Calu3 (cell line): Measurements from ENCODE around the gene GFOD1. TPM values are rescaled to one million over a fixed set of nuclear protein-coding genes. Genes with fewer than 3 reads are reported as not detected.
"Not testable (repeated sequence)": the region's sequence is repeated elsewhere in the genome, so short reads cannot be mapped to it uniquely, and the experiment has no call there.

Experiments
- BruUV-seq: library from RNA; stranded (reverse); fragments of 400-500 nt; replicated peaks from 2 replicates; lab custom pipeline; 2021; lab: Mats Ljungman, UMichigan
- CTCF ChIA-PET: fragments of 300-600 bp; sonication (Branson Sonifier 250); formaldehyde crosslinking; loops from one replicate; lab custom pipeline; 2022; ENCODE audit warnings: antibody characterized with exemption; lab: Charles Lee
- DNase-seq: peaks from one replicate; pipeline ENCODE4 v3.0.0; 2022
- H3K27ac Mint-ChIP-seq: one replicate; pipeline ENCODE4 v1.8.0; 2022; ENCODE audit warnings: mixed read lengths; ENCODE audit not compliant: unreplicated experiment
- H3K27me3 Mint-ChIP-seq: one replicate; pipeline ENCODE4 v1.8.0; 2022; ENCODE audit warnings: mixed read lengths; ENCODE audit not compliant: unreplicated experiment
- H3K36me3 Mint-ChIP-seq: one replicate; pipeline ENCODE4 v1.8.0; 2022; ENCODE audit warnings: mild to moderate bottlenecking, moderate library complexity, mixed read lengths; ENCODE audit not compliant: insufficient read depth, unreplicated experiment
- H3K4me1 Mint-ChIP-seq: one replicate; pipeline ENCODE4 v1.8.0; 2022; ENCODE audit warnings: mild to moderate bottlenecking, low read depth, mixed read lengths; ENCODE audit not compliant: unreplicated experiment
- H3K4me3 Mint-ChIP-seq: one replicate; pipeline ENCODE4 v1.8.0; 2022; ENCODE audit warnings: mild to moderate bottlenecking, low read depth, moderate library complexity, mixed read lengths; ENCODE audit not compliant: unreplicated experiment
- H3K9me3 Mint-ChIP-seq: one replicate; pipeline ENCODE4 v1.8.0; 2022; ENCODE audit warnings: low read depth, mixed read lengths; ENCODE audit not compliant: unreplicated experiment
- intact Hi-C: fragments of 100-400 bp; cut with micrococcal nuclease; formaldehyde crosslinking; loops from one replicate; pipeline ENCODE4 v1.10.0; 2022; ENCODE audit not compliant: unreplicated experiment
- total RNA-seq: library from RNA; stranded (reverse); gene quantifications from 2 replicates; pipeline ENCODE4 v1.2.3, GENCODE V29; 2022
- TF ChIP-seq, protein P1 (sequence below): fragments of 200-600 bp; IDR thresholded peaks from one replicate; pipeline ENCODE4 v1.8.0; 2022; ENCODE audit warnings: antibody characterized with exemption; ENCODE audit not compliant: unreplicated experiment

GFOD1 gene
- total RNA-seq, 1 experiment from 2014 or later = 9.5 TPM

DNA sequence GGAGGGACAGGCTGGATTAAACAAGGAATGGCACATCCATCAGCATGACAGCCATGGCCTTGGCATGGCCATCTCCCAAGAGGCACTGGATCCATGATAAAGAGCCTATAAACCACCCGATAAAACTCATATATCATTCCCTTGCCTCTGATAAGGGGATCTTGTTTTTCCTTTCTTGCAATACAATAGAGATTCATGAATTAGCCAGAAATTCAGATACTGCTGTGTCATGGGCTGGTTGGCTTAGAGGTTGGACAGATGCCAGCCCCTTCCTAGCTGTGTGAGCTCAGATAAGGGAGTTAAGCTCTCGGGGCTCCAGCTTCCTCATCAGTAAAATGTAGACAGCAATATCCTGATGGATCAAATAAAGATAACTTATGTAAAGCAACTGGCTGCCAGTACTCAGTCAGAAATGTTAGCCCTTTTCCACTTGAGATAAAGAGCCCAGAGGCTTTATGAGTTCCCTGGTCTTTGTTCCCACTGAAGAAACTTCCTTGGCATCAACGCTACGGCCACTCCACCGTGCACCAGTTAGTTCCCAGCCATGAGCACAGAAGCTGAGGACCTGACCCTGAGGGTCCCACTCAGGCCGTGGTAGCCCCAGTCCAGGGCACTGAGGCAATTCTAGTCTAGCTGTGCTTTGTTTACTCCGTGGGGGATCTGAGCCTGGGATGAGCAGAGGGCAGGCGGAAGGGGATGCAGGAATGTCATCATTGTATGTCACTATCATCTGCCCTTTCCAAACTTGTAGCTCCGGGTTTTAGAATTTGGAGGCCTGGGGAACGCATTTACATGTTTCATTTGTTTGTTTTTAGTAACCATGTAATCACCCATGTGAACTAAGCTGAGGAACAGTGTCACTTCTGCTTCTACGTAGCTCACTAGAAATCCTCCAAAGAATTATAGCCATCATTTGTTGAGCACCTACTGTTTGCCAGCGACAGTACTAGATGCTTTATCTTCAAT lies 91.8 kb downstream of the GFOD1 start:
- TF ChIP-seq, protein P1, sequence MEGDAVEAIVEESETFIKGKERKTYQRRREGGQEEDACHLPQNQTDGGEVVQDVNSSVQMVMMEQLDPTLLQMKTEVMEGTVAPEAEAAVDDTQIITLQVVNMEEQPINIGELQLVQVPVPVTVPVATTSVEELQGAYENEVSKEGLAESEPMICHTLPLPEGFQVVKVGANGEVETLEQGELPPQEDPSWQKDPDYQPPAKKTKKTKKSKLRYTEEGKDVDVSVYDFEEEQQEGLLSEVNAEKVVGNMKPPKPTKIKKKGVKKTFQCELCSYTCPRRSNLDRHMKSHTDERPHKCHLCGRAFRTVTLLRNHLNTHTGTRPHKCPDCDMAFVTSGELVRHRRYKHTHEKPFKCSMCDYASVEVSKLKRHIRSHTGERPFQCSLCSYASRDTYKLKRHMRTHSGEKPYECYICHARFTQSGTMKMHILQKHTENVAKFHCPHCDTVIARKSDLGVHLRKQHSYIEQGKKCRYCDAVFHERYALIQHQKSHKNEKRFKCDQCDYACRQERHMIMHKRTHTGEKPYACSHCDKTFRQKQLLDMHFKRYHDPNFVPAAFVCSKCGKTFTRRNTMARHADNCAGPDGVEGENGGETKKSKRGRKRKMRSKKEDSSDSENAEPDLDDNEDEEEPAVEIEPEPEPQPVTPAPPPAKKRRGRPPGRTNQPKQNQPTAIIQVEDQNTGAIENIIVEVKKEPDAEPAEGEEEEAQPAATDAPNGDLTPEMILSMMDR = no peak
- no peaks in the 10 kb centered on the region for H3K9me3 Mint-ChIP-seq
- intact Hi-C loops = loop anchor here (5.0 kb wide), 2 partner anchors 87 to 177 kb away; partner anchors contain the start of gene SIRT5
- peak; percentile 69 for DNase-seq
- CTCF ChIA-PET = interaction anchor here (0.7 to 2.1 kb wide), 3 partner anchors 12 to 78 kb away, joined by 3 to 8 read pairs (median 3); no protein-coding TSS in a partner anchor
- H3K4me3 Mint-ChIP-seq = no peak overlapping the region
- peaks cover 33% of the 10 kb centered on the region for H3K4me1 Mint-ChIP-seq
- H3K36me3 Mint-ChIP-seq = peaks cover 10% of the 10 kb centered on the region
- H3K27me3 Mint-ChIP-seq = no peaks in the 10 kb centered on the region
- BruUV-seq = no TSS peak
- peak overlapping the region; percentile 74 for H3K27ac Mint-ChIP-seq

DNA sequence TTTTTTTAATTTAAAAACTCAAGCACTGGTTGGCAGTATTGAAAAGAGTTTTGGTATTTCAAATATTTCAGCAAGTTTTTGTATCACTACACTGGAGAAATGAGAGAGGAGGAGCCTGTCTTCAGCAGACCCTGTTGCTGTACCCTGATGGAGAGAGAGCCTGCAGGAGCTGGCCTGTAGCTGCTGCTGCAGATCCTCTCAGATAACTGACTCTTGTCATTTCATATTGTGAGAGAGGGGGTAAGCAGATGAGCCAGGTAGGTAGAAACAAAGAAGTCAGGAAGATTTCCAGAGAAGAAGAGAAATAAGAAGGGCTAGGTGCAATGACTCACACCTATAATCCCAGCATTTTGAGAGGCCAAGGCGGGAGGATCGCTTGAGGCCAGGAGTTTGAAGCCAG lies 94.9 kb downstream of the GFOD1 start:
- no peak for DNase-seq
- CTCF ChIA-PET = no interaction called here
- Mint-ChIP-seq H3K27ac (no peak overlapping the region), H3K4me3 (no peak overlapping the region), H3K27me3 (no peaks in the 10 kb centered on the region), H3K9me3 (no peaks in the 10 kb centered on the region), H3K36me3 (no peaks in the 10 kb centered on the region), H3K4me1 (peaks cover 20% of the 10 kb centered on the region)
- BruUV-seq = no TSS peak
- intact Hi-C loops = no loop called here
- TF ChIP-seq, protein P1 = no peak

- no peak for DNase-seq
- Mint-ChIP-seq H3K9me3 (no peaks in the 10 kb centered on the region), H3K27ac (no peak overlapping the region), H3K4me3 (no peak overlapping the region), H3K27me3 (no peaks in the 10 kb centered on the region), H3K36me3 (no peaks in the 10 kb centered on the region), H3K4me1 (peaks cover 17% of the 10 kb centered on the region)
- TF ChIP-seq, protein P1 = no peak
- CTCF ChIA-PET = interaction anchor here (0.7 kb wide), 1 partner anchor 72 kb away, joined by 5 read pairs; no protein-coding TSS in a partner anchor
- intact Hi-C loops = no loop called here
- BruUV-seq = no TSS peak
Observed at GRCh38 chr6:13391537-13391936, 95.9 kb downstream of the GFOD1 start.

- TF ChIP-seq, protein P1 = no peak
- H3K4me3 Mint-ChIP-seq = no peak overlapping the region
- DNase-seq = no peak
- no peaks in the 10 kb centered on the region for H3K9me3 Mint-ChIP-seq
- H3K4me1 Mint-ChIP-seq = peaks cover 8% of the 10 kb centered on the region
- H3K36me3 Mint-ChIP-seq = no peaks in the 10 kb centered on the region
- intact Hi-C loops = no loop called here
- no peaks in the 10 kb centered on the region for H3K27me3 Mint-ChIP-seq
- CTCF ChIA-PET = interaction anchor here (0.7 kb wide), 1 partner anchor 71 kb away, joined by 5 read pairs; no protein-coding TSS in a partner anchor
- BruUV-seq = no TSS peak
- H3K27ac Mint-ChIP-seq = no peak overlapping the region
Observed at GRCh38 chr6:13390658-13391057, 96.7 kb downstream of the GFOD1 start.

DNA sequence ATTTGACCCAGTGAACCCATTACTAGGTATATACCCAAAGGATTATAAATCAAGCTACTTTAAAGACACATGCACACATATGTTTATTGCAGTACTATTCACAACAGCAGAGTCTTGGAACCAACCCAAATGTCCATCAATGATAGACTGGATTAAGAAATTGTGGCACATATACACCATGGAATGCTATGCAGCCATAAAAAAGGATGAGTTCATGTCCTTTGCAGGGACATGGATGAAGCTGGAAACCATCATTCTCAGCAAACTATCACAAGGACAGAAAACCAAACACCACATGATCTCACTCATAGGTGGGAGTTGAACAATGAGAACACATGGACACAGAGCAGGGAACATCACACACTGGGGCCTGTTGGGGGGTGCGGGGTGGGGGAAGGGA lies 98.2 kb downstream of the GFOD1 start:
- H3K4me3 Mint-ChIP-seq, BruUV-seq, intact Hi-C loops, H3K4me1 Mint-ChIP-seq, H3K27ac Mint-ChIP-seq, DNase-seq, H3K9me3 Mint-ChIP-seq, CTCF ChIA-PET, H3K27me3 Mint-ChIP-seq, H3K36me3 Mint-ChIP-seq: not testable (repeated sequence)

GRCh38 chr6:13388769-13389168 lies 98.6 kb downstream of the GFOD1 start:
- H3K9me3 Mint-ChIP-seq, H3K27ac Mint-ChIP-seq, H3K4me1 Mint-ChIP-seq, H3K36me3 Mint-ChIP-seq, H3K27me3 Mint-ChIP-seq, H3K4me3 Mint-ChIP-seq, DNase-seq, BruUV-seq, intact Hi-C loops, CTCF ChIA-PET: not testable (repeated sequence)
